Skeletal muscle tissue (tissue), 4 donors: ENCODE data around the gene UBAC2. TPM values are rescaled to one million over a fixed set of nuclear protein-coding genes. Genes with fewer than 3 reads are reported as not detected.
A peak's percentile ranks its signal among the peaks of the same experiment; 100 is the strongest.
"Not testable (repeated sequence)": the region's sequence is repeated elsewhere in the genome, so short reads cannot be mapped to it uniquely, and the experiment has no call there.

Experiments used
- H3K27ac ChIP-seq: one replicate; pipeline ENCODE4 v1.7.0; 2013; ENCODE audit warnings: mild to moderate bottlenecking, low read depth, low read length, inconsistent platforms
- H3K27me3 ChIP-seq, 3 donors: one replicate each; pipeline ENCODE4 v1.7.0; 2013; ENCODE audit warnings: low read length in 3 of 3; ENCODE audit not compliant: control insufficient read depth in 3 of 3, insufficient read depth in 3 of 3
- H3K36me3 ChIP-seq, 3 donors: one replicate each; pipeline ENCODE4 v1.7.0; 2013; ENCODE audit warnings: low read length in 3 of 3; ENCODE audit not compliant: control insufficient read depth in 3 of 3, insufficient read depth in 3 of 3
- H3K4me1 ChIP-seq, 3 donors: one replicate each; pipeline ENCODE4 v1.7.0; 2013; ENCODE audit warnings: low read length in 3 of 3, mild to moderate bottlenecking in 3 of 3; ENCODE audit not compliant: control insufficient read depth in 3 of 3, insufficient read depth in 3 of 3
- H3K4me3 ChIP-seq, 3 donors: one replicate each; pipeline ENCODE4 v1.7.0; 2013; ENCODE audit warnings: low read length in 3 of 3
- H3K9ac ChIP-seq, 3 donors: one replicate each; pipeline ENCODE4 v1.7.0; 2013; ENCODE audit warnings: low read length in 3 of 3, mild to moderate bottlenecking in 3 of 3, moderate library complexity in 2 of 3, low read depth in 1 of 3
- H3K9me3 ChIP-seq, 3 donors: one replicate each; pipeline ENCODE4 v1.7.0; 2013; ENCODE audit warnings: low read length in 3 of 3; ENCODE audit not compliant: control insufficient read depth in 3 of 3
- total RNA-seq: library from RNA; depleted of rRNA; stranded (reverse); fragments of >200 nt; gene quantifications from one replicate; pipeline ENCODE4 v1.2.3, GENCODE V29; 2014
- donor health status: Osteomylitis.

The UBAC2 gene
- total RNA-seq, 1 donor from 2014 or later: 100 TPM

- Histone ChIP-seq H3K36me3 (no peaks in the 10 kb centered on the region), H3K9me3 (no peaks in the 10 kb centered on the region), H3K27me3 (no peaks in the 10 kb centered on the region), H3K27ac (peak overlapping the region; percentile 98), H3K9ac (peak overlapping the region; percentile 90 to 97 (median 96)), H3K4me3 (peak overlapping the region; percentile 77 to 97 (median 91)), H3K4me1 (peaks cover 22 to 28% (median 22%) of the 10 kb centered on the region in 3 donors)
Observed at GRCh38 chr13:99199541-99200431, 868 bp upstream of the UBAC2 start.

GRCh38 chr13:99203601-99204579 lies 3.2 kb downstream of the UBAC2 start:
- peaks cover 0 to 8% (median 0%) of the 10 kb centered on the region in 3 donors for H3K36me3 ChIP-seq
- peaks cover 18 to 41% (median 19%) of the 10 kb centered on the region in 3 donors for H3K4me1 ChIP-seq
- no peak overlapping the region for H3K27ac ChIP-seq
- H3K27me3 ChIP-seq: no peaks in the 10 kb centered on the region
- no peak overlapping the region for H3K4me3 ChIP-seq
- no peaks in the 10 kb centered on the region for H3K9me3 ChIP-seq
- H3K9ac ChIP-seq: no peak overlapping the region

GRCh38 chr13:99205621-99206220 lies 5.1 kb downstream of the UBAC2 start:
- Histone ChIP-seq H3K4me3 (no peak overlapping the region), H3K36me3 (peaks cover 0 to 8% (median 0%) of the 10 kb centered on the region in 3 donors), H3K9me3 (no peaks in the 10 kb centered on the region), H3K9ac (no peak overlapping the region), H3K27me3 (no peaks in the 10 kb centered on the region), H3K4me1 (peaks cover 18 to 46% (median 23%) of the 10 kb centered on the region in 3 donors), H3K27ac (no peak overlapping the region)

GRCh38 chr13:99206226-99206625 lies 5.6 kb downstream of the UBAC2 start:
- Histone ChIP-seq H3K9me3 (no peaks in the 10 kb centered on the region), H3K4me3 (no peak overlapping the region), H3K4me1 (peaks cover 18 to 44% (median 22%) of the 10 kb centered on the region in 3 donors)

GRCh38 chr13:99206873-99207272 lies 6.2 kb downstream of the UBAC2 start:
- H3K9ac ChIP-seq: no peak overlapping the region
- H3K4me1 ChIP-seq: peaks cover 15 to 46% (median 19%) of the 10 kb centered on the region in 3 donors
- peaks cover 0 to 8% (median 0%) of the 10 kb centered on the region in 3 donors for H3K36me3 ChIP-seq
- H3K27ac ChIP-seq: no peak overlapping the region
- H3K27me3 ChIP-seq: no peaks in the 10 kb centered on the region
- no peak overlapping the region for H3K4me3 ChIP-seq
- no peaks in the 10 kb centered on the region for H3K9me3 ChIP-seq

More at GRCh38 chr13:99206226-99206625, 5.6 kb downstream of the UBAC2 start:
- Histone ChIP-seq H3K36me3 (peaks cover 0 to 8% (median 0%) of the 10 kb centered on the region in 3 donors), H3K27ac (no peak overlapping the region), H3K9ac (no peak overlapping the region), H3K27me3 (no peaks in the 10 kb centered on the region)

- H3K27me3 ChIP-seq: no peaks in the 10 kb centered on the region
- no peak overlapping the region for H3K27ac ChIP-seq
- no peaks in the 10 kb centered on the region for H3K9me3 ChIP-seq
- H3K4me3 ChIP-seq: no peak overlapping the region
- no peak overlapping the region for H3K9ac ChIP-seq
- H3K4me1 ChIP-seq: peaks cover 11 to 41% (median 13%) of the 10 kb centered on the region in 3 donors
- H3K36me3 ChIP-seq: peaks cover 0 to 8% (median 0%) of the 10 kb centered on the region in 3 donors
Observed at GRCh38 chr13:99207511-99207910, 6.9 kb downstream of the UBAC2 start.

GRCh38 chr13:99208185-99208584 lies 7.5 kb downstream of the UBAC2 start:
- Histone ChIP-seq H3K9ac (peak overlapping the region in 1 of 3 donors; percentile 23), H3K4me1 (peaks cover 8 to 38% (median 10%) of the 10 kb centered on the region in 3 donors), H3K27ac (no peak overlapping the region), H3K36me3 (peaks cover 0 to 8% (median 0%) of the 10 kb centered on the region in 3 donors), H3K4me3 (no peak overlapping the region), H3K9me3 (no peaks in the 10 kb centered on the region), H3K27me3 (no peaks in the 10 kb centered on the region)

- Histone ChIP-seq H3K27ac (no peak overlapping the region), H3K27me3 (no peaks in the 10 kb centered on the region), H3K9ac (peak overlapping the region in 2 of 3 donors; percentile 23 to 33), H3K9me3 (no peaks in the 10 kb centered on the region), H3K4me3 (no peak overlapping the region), H3K36me3 (peaks cover 0 to 8% (median 0%) of the 10 kb centered on the region in 3 donors), H3K4me1 (peaks cover 6 to 31% (median 10%) of the 10 kb centered on the region in 3 donors)
Observed at GRCh38 chr13:99208845-99209527, 8.3 kb downstream of the UBAC2 start.

GRCh38 chr13:99210627-99211026 lies 10.0 kb downstream of the UBAC2 start:
- H3K36me3 ChIP-seq, H3K4me3 ChIP-seq, H3K27ac ChIP-seq, H3K27me3 ChIP-seq, H3K9ac ChIP-seq, H3K9me3 ChIP-seq: not testable (repeated sequence)
- H3K4me1 ChIP-seq: peaks cover 4 to 39% (median 6%) of the 10 kb centered on the region in 3 donors
